Activated B cell treated with CpG ODN at 0.5 μM for 24 hours (primary cell): Measurements from ENCODE around the gene GSAP. TPM values are rescaled to one million over a fixed set of nuclear protein-coding genes. Genes with fewer than 3 reads are reported as not detected.

Source experiments
- ATAC-seq: fragments of 200-7000 bp; cut with Tn5 transposase; one replicate; pipeline ENCODE4 v1.10.0; 2021; ENCODE audit warnings: low read depth, mild to moderate bottlenecking, moderate library complexity
- CTCF ChIA-PET: fragments of 350-600 bp; sonication (Branson Sonifier 250); formaldehyde crosslinking; loops from one replicate; lab custom pipeline; 2021; ENCODE audit warnings: antibody characterized with exemption; lab: Charles Lee
- POLR2A ChIA-PET: fragments of 350-600 bp; sonication (Branson Sonifier 250); formaldehyde crosslinking; loops from one replicate; lab custom pipeline; 2021; ENCODE audit warnings: antibody characterized with exemption; lab: Charles Lee
- DNase-seq: peaks from one replicate; pipeline ENCODE4 v3.0.0; 2022
- H3K27ac Mint-ChIP-seq: one replicate; pipeline ENCODE4 v1.8.0; 2020; ENCODE audit warnings: mixed read lengths
- H3K27me3 Mint-ChIP-seq: one replicate; pipeline ENCODE4 v1.8.0; 2021; ENCODE audit warnings: mixed read lengths
- H3K36me3 Mint-ChIP-seq: one replicate; pipeline ENCODE4 v1.8.0; 2021; ENCODE audit warnings: low read depth, mixed read lengths
- H3K4me1 Mint-ChIP-seq: one replicate; pipeline ENCODE4 v1.8.0; 2021; ENCODE audit warnings: mixed read lengths
- H3K4me3 Mint-ChIP-seq: one replicate; pipeline ENCODE4 v1.8.0; 2020; ENCODE audit warnings: mild to moderate bottlenecking, mixed read lengths
- H3K9me3 Mint-ChIP-seq: one replicate; pipeline ENCODE4 v1.8.0; 2020; ENCODE audit warnings: mixed read lengths
- CTCF ChIP-seq: fragments of 200-600 bp; IDR thresholded peaks from one replicate; pipeline ENCODE4 v1.8.0; 2022; ENCODE audit warnings: antibody characterized with exemption, mild to moderate bottlenecking
- intact Hi-C: fragments of 100-400 bp; cut with micrococcal nuclease; formaldehyde crosslinking; loops from one replicate; pipeline ENCODE4 v1.15.1; 2024
- total RNA-seq: library from RNA; stranded (reverse); gene quantifications from 2 replicates; pipeline ENCODE4 v1.2.3, GENCODE V29; 2022

The GSAP gene
- total RNA-seq, 1 donor from 2014 or later: 91.2 TPM

DNA sequence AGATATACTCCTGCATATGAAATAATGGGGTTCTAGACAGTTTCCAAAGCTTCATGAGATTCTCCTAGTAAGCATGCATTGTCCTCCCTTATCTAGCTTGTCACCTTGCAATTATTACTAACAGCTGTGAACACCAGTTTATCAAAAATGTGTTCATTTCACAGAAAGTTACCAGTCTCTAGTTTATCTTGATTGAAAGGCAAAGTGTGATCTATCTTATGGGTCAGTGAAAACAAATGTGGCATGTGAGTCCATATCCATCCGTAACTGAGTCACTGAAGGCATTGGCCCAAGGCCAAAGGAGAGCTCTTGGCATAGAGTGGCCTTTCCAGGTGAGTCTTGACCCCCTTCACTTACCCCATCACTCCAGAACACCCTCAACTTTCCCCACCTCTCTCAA is 53.2 kb downstream of the GSAP start:
- no peak for ATAC-seq
- Mint-ChIP-seq H3K27ac (no peak overlapping the region), H3K4me3 (no peak overlapping the region), H3K36me3 (peaks cover 58% of the 10 kb centered on the region), H3K9me3 (no peaks in the 10 kb centered on the region), H3K4me1 (peaks cover 2% of the 10 kb centered on the region), H3K27me3 (no peaks in the 10 kb centered on the region)
- no peak for TF ChIP-seq CTCF
- POLR2A ChIA-PET: no interaction called here
- intact Hi-C loops: loop anchor here (10.0 kb wide), 1 partner anchor 392 kb away; no protein-coding TSS in a partner anchor
- no peak for DNase-seq
- CTCF ChIA-PET: no interaction called here

GRCh38 chr7:77360969-77361368 is 55.2 kb downstream of the GSAP start:
- Mint-ChIP-seq H3K9me3 (no peaks in the 10 kb centered on the region), H3K27ac (no peak overlapping the region)
- no peak for TF ChIP-seq CTCF

GRCh38 chr7:77360104-77360503 is 56.0 kb downstream of the GSAP start:
- ChIA-PET POLR2A (interaction anchor here (0.6 kb wide), 1 partner anchor 56 kb away, joined by 3 read pairs; the partner anchor contains the start of gene GSAP), CTCF (no interaction called here)
- Mint-ChIP-seq H3K27me3 (no peaks in the 10 kb centered on the region), H3K27ac (no peak overlapping the region), H3K36me3 (peaks cover 61% of the 10 kb centered on the region), H3K4me3 (no peak overlapping the region), H3K9me3 (no peaks in the 10 kb centered on the region), H3K4me1 (peaks cover 5% of the 10 kb centered on the region)
- DNase-seq: no peak
- intact Hi-C loops: loop anchor here (10.0 kb wide), 1 partner anchor 395 kb away; no protein-coding TSS in a partner anchor
- TF ChIP-seq CTCF: no peak
- no peak for ATAC-seq

More at GRCh38 chr7:77360969-77361368, 55.2 kb downstream of the GSAP start:
- POLR2A ChIA-PET: no interaction called here
- H3K27me3 Mint-ChIP-seq: no peaks in the 10 kb centered on the region
- intact Hi-C loops: loop anchor here (10.0 kb wide), 1 partner anchor 394 kb away; no protein-coding TSS in a partner anchor
- ATAC-seq (no peak), DNase-seq (no peak)
- H3K36me3 Mint-ChIP-seq: peaks cover 58% of the 10 kb centered on the region
- CTCF ChIA-PET: no interaction called here
- H3K4me1 Mint-ChIP-seq: peaks cover 2% of the 10 kb centered on the region
- H3K4me3 Mint-ChIP-seq: no peak overlapping the region

DNA sequence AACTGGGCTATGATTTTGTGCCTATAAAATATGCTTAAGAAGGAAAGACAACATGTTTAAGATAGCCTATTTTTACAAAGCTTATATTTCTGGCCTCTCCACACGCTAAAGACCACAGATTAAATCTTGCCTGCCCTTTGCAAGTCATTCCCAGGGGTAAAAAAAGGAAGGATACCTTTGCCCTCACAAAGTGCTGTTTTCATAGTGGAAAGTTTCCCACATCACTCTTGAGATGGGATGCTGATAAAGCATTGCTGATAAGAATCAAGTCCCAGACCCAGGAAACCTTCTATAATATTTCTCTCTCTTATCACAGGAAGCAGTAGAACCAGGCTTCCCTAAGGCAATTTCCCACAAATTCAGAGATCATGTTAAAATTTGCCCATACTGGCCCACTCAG is 56.5 kb downstream of the GSAP start:
- no peaks in the 10 kb centered on the region for H3K27me3 Mint-ChIP-seq
- DNase-seq: no peak
- peaks cover 66% of the 10 kb centered on the region for H3K36me3 Mint-ChIP-seq
- no peak overlapping the region for H3K27ac Mint-ChIP-seq
- ChIA-PET CTCF (no interaction called here), POLR2A (interaction anchor here (0.6 kb wide), 1 partner anchor 57 kb away, joined by 3 read pairs; the partner anchor contains the start of gene GSAP)
- intact Hi-C loops: no loop called here
- TF ChIP-seq CTCF: no peak
- H3K4me3 Mint-ChIP-seq: no peak overlapping the region
- H3K4me1 Mint-ChIP-seq: peaks cover 10% of the 10 kb centered on the region
- H3K9me3 Mint-ChIP-seq: no peaks in the 10 kb centered on the region
- ATAC-seq: no peak

DNA sequence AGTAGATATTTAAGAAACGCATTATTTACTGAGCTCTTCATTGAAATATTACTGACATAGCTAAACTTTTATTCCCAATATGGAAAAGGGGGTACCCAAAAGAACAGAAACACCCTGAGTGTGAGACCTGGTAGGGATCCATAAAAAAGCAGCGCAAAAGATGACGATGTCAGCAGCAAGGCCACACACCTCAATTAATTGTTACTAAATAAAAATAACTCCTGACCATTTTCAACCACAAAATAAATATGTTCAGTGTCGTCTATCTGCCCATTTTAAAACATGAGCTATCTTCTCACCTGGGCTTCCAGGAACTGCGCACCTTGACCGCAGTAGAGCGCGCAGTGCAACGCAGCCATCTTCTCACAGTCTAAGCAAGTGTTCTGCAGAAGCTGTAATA is 61.2 kb downstream of the GSAP start:
- H3K27me3 Mint-ChIP-seq: no peaks in the 10 kb centered on the region
- TF ChIP-seq CTCF: no peak
- intact Hi-C loops: loop anchor here (5.0 kb wide), 1 partner anchor 37 kb away; no protein-coding TSS in a partner anchor
- peaks cover 65% of the 10 kb centered on the region for H3K36me3 Mint-ChIP-seq
- H3K4me3 Mint-ChIP-seq: no peak overlapping the region
- POLR2A ChIA-PET: interaction anchor here (0.6 to 2.5 kb wide), 4 partner anchors 20 to 341 kb away, joined by 3 to 9 read pairs (median 5); no protein-coding TSS in a partner anchor
- CTCF ChIA-PET: interaction anchor here (0.7 to 2.3 kb wide), 2 partner anchors 23 to 39 kb away, joined by 3 to 5 read pairs; no protein-coding TSS in a partner anchor
- H3K4me1 Mint-ChIP-seq: peaks cover 41% of the 10 kb centered on the region
- peak overlapping the region; percentile 96 for H3K27ac Mint-ChIP-seq
- no peak for ATAC-seq
- DNase-seq: no peak
- H3K9me3 Mint-ChIP-seq: no peaks in the 10 kb centered on the region
